Endodermal cell (in vitro differentiated cells): ENCODE data around the gene KBTBD12. TPM values are rescaled to one million over a fixed set of nuclear protein-coding genes. Genes with fewer than 3 reads are reported as not detected.
A peak's percentile ranks its signal among the peaks of the same experiment; 100 is the strongest.

ENCODE experiments used
- DNase-seq: peaks from one replicate; pipeline ENCODE4 v3.0.0-alpha.2; 2017
- H3K27ac ChIP-seq: 2 replicates; pipeline ENCODE4 v1.5.1; 2013; ENCODE audit warnings: mild to moderate bottlenecking, low read depth, low read length, moderate library complexity
- H3K27me3 ChIP-seq: 2 replicates; pipeline ENCODE4 v1.6.1; 2013; ENCODE audit warnings: mild to moderate bottlenecking, low read length, moderate library complexity; ENCODE audit not compliant: insufficient read depth, control insufficient read depth, poor library complexity, severe bottlenecking
- H3K36me3 ChIP-seq: 2 replicates; pipeline ENCODE4 v1.7.0; 2013; ENCODE audit warnings: mild to moderate bottlenecking, low read length, moderate library complexity; ENCODE audit not compliant: control insufficient read depth, insufficient read depth
- H3K4me1 ChIP-seq: one replicate; pipeline ENCODE4 v1.7.0; 2013; ENCODE audit warnings: low read length; ENCODE audit not compliant: control insufficient read depth, insufficient read depth
- H3K4me3 ChIP-seq: 2 replicates; pipeline ENCODE4 v1.5.1; 2013; ENCODE audit warnings: mild to moderate bottlenecking, low read length, moderate library complexity
- H3K9ac ChIP-seq: 2 replicates; pipeline ENCODE4 v1.6.1; 2013; ENCODE audit warnings: mild to moderate bottlenecking, low read length, moderate library complexity; ENCODE audit not compliant: poor library complexity, severe bottlenecking; ENCODE audit errors: extremely low read depth
- H3K9me3 ChIP-seq: 2 replicates; pipeline ENCODE4 v1.6.1; 2013; ENCODE audit warnings: mild to moderate bottlenecking, low read length, moderate library complexity; ENCODE audit not compliant: control insufficient read depth
- H3K27ac Mint-ChIP-seq: 2 replicates; pipeline ENCODE4 v1.8.0; 2020; ENCODE audit warnings: mixed read lengths
- H3K27me3 Mint-ChIP-seq: 2 replicates; pipeline ENCODE4 v1.8.0; 2021; ENCODE audit warnings: mild to moderate bottlenecking, mixed read lengths; ENCODE audit not compliant: insufficient read depth
- H3K36me3 Mint-ChIP-seq: 2 replicates; pipeline ENCODE4 v1.8.0; 2020; ENCODE audit warnings: low read depth, mixed read lengths
- H3K4me1 Mint-ChIP-seq: 2 replicates; pipeline ENCODE4 v1.8.0; 2020; ENCODE audit warnings: mixed read lengths
- H3K4me3 Mint-ChIP-seq: 2 replicates; pipeline ENCODE4 v1.8.0; 2020; ENCODE audit warnings: mild to moderate bottlenecking, moderate library complexity, mixed read lengths
- H3K9me3 Mint-ChIP-seq: 2 replicates; pipeline ENCODE4 v1.8.0; 2020; ENCODE audit warnings: mild to moderate bottlenecking, mixed read lengths
- WGBS, 2 experiments: methylation state at CpG; one replicate each; pipeline versions ENCODE4 v1.1.5 to v1.1.7; 2013; ENCODE audit warnings: missing lambda C conversion rate in 2 of 2, mixed read lengths in 1 of 2; ENCODE audit not compliant: insufficient coverage in 1 of 2, insufficient read length in 1 of 2; 5-methylcytosine and 5-hydroxymethylcytosine counted together
- total RNA-seq, 2 donors: library from RNA; stranded (reverse); fragmentation: NEBNext Ultra II Directional in 1 of 2; extraction: Animal tissue kit (Norgen Biotek cat#: 25700) in 1 of 2; gene quantifications; 2 replicates in 1 of 2; 3 replicates in 1 of 2; pipeline ENCODE4 v1.2.1, GENCODE V29; 2021
- TF ChIP-seq, protein P1 (sequence below): fragments of 200-600 bp; sonication (generic); conservative IDR thresholded peaks from 2 replicates; pipeline ENCODE4 v1.5.0; 2021; ENCODE audit warnings: antibody characterized with exemption, mild to moderate bottlenecking

The KBTBD12 gene
- total RNA-seq, 2 donors from 2014 or later, result 0.24 to 0.42 TPM

DNA sequence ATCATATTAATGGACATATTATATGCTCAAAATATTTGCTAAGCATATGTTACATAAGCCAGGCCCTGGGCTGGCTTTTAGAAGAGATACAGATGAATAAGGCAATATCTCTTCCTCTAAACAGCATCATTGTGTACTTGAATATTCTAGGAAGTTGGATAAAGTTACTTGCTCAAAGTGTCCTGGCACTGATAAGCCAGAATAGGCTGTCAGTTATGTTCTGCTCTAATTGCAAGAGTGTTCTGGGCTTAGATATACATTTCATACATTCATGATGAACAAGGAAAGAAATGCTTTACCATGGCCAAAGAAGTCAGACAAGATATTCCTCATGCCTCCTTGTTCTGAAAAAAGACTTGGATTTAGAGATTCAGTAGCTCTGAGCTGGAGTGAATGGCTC lies 40.7 kb downstream of the KBTBD12 start:
- no peak overlapping the region for H3K27ac ChIP-seq
- H3K27ac Mint-ChIP-seq, result no peak overlapping the region
- no peaks in the 10 kb centered on the region for H3K4me1 Mint-ChIP-seq
- H3K27me3 Mint-ChIP-seq, result no peaks in the 10 kb centered on the region
- H3K36me3 ChIP-seq, result no peaks in the 10 kb centered on the region
- no peak overlapping the region for H3K4me3 Mint-ChIP-seq
- TF ChIP-seq, protein P1, sequence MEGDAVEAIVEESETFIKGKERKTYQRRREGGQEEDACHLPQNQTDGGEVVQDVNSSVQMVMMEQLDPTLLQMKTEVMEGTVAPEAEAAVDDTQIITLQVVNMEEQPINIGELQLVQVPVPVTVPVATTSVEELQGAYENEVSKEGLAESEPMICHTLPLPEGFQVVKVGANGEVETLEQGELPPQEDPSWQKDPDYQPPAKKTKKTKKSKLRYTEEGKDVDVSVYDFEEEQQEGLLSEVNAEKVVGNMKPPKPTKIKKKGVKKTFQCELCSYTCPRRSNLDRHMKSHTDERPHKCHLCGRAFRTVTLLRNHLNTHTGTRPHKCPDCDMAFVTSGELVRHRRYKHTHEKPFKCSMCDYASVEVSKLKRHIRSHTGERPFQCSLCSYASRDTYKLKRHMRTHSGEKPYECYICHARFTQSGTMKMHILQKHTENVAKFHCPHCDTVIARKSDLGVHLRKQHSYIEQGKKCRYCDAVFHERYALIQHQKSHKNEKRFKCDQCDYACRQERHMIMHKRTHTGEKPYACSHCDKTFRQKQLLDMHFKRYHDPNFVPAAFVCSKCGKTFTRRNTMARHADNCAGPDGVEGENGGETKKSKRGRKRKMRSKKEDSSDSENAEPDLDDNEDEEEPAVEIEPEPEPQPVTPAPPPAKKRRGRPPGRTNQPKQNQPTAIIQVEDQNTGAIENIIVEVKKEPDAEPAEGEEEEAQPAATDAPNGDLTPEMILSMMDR, result no peak
- no peaks in the 10 kb centered on the region for H3K36me3 Mint-ChIP-seq
- DNase-seq, result no peak
- peaks cover 12% of the 10 kb centered on the region for H3K27me3 ChIP-seq
- H3K9me3 Mint-ChIP-seq, result no peaks in the 10 kb centered on the region
- no peak overlapping the region for H3K4me3 ChIP-seq
- H3K9me3 ChIP-seq, result no peaks in the 10 kb centered on the region
- H3K9ac ChIP-seq, result no peak overlapping the region
- H3K4me1 ChIP-seq, result no peaks in the 10 kb centered on the region

DNA sequence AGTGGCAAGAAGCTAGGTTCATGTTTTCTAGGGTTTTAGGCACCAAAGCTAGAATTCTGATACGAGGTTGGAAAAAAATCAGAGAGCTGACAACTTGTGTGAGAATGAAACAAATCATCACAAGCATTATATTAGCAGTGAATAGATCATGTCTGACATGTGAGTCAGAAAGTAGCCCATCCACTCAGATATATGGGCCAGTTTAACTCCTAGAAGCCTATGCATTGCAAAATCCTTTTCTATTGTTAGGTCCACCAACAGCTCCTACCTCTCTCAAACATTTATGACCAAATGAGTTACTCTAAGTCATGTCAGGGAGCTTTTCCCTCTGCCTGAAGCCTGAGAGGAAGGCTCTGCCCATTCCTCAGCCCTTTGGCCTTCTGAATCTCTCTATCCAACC lies 44.0 kb downstream of the KBTBD12 start:
- Mint-ChIP-seq H3K27ac (no peak overlapping the region), H3K36me3 (no peaks in the 10 kb centered on the region)
- no peaks in the 10 kb centered on the region for H3K9me3 ChIP-seq

DNA sequence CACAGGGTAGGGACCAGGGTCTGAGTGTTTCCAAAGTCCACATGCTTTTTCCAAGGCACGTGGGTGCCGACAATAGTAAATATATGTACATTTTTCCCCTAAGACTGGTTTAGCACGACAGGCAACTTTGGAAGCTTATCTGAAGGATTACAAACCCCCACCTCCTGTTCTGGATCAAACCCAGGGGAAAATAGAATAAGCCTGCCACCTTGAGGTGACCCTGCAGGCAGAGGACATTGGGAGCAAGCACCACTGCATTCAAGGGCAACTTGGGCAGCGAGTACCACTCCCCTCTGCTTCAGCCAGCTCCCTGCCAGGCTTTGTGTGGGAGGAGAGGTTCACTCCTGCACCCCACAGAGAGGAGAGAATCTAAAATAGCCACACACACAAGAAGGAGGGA lies 44.8 kb downstream of the KBTBD12 start:
- Histone ChIP-seq H3K4me3 (no peak overlapping the region), H3K4me1 (no peaks in the 10 kb centered on the region), H3K36me3 (no peaks in the 10 kb centered on the region), H3K9ac (no peak overlapping the region), H3K27ac (no peak overlapping the region), H3K9me3 (no peaks in the 10 kb centered on the region), H3K27me3 (no peaks in the 10 kb centered on the region)
- Mint-ChIP-seq H3K27me3 (no peaks in the 10 kb centered on the region), H3K36me3 (no peaks in the 10 kb centered on the region), H3K27ac (no peak overlapping the region), H3K9me3 (no peaks in the 10 kb centered on the region), H3K4me3 (no peak overlapping the region), H3K4me1 (no peaks in the 10 kb centered on the region)
- DNase-seq, result peak; percentile 82
- TF ChIP-seq, protein P1, result peak; percentile 80
- 33 to 54% methylated on average over 1 to 4 of the region's 4 CpGs for WGBS, 2 experiments

More for the DNA sequence above, 44.0 kb downstream of the KBTBD12 start:
- no peak for DNase-seq
- 96% methylated on average over 1 of the region's 1 CpG; no CpG with 5 or more reads in 1 of the 2 experiments for WGBS, 2 experiments
- H3K4me1 ChIP-seq, result no peaks in the 10 kb centered on the region
- no peaks in the 10 kb centered on the region for H3K4me1 Mint-ChIP-seq
- H3K27me3 ChIP-seq, result no peaks in the 10 kb centered on the region
- H3K4me3 ChIP-seq, result no peak overlapping the region
- H3K27ac ChIP-seq, result no peak overlapping the region
- no peak overlapping the region for H3K4me3 Mint-ChIP-seq
- H3K36me3 ChIP-seq, result no peaks in the 10 kb centered on the region
- TF ChIP-seq, protein P1, result no peak
- no peak overlapping the region for H3K9ac ChIP-seq
- no peaks in the 10 kb centered on the region for H3K27me3 Mint-ChIP-seq
- no peaks in the 10 kb centered on the region for H3K9me3 Mint-ChIP-seq
